CD14-positive monocyte (primary cell): ENCODE data around the gene ZMAT3. TPM values are rescaled to one million over a fixed set of nuclear protein-coding genes. Genes with fewer than 3 reads are reported as not detected.

ENCODE experiments used
- DNase-seq, 3 donors: peaks; one replicate each; pipeline ENCODE4 v3.0.0-alpha.2; 2011 to 2022
- H2AFZ ChIP-seq: 2 replicates; pipeline ENCODE4 v1.6.0; 2012; ENCODE audit warnings: mild to moderate bottlenecking, low read depth, low read length, inconsistent platforms; ENCODE audit not compliant: insufficient read depth, poor library complexity, severe bottlenecking
- H3K27ac ChIP-seq, 2 donors: 1 replicate in 1 of 2; 2 replicates in 1 of 2; pipeline ENCODE4 v1.5.1; 2012 to 2013; ENCODE audit warnings: low read length in 2 of 2, control low read depth in 1 of 2, inconsistent platforms in 1 of 2, low read depth in 1 of 2, mild to moderate bottlenecking in 1 of 2
- H3K27me3 ChIP-seq, 2 donors: one replicate each; pipeline versions ENCODE4 v1.6.0 to v1.6.1; 2011 to 2013; ENCODE audit warnings: low read length in 2 of 2; ENCODE audit not compliant: control insufficient read depth in 2 of 2, insufficient read depth in 2 of 2
- H3K36me3 ChIP-seq, 2 donors: replicated peaks in 1 of 2; 1 replicate in 1 of 2; 2 replicates in 1 of 2; pipeline versions ENCODE4 v1.5.1 to v1.6.1; 2012 to 2013; ENCODE audit warnings: low read length in 2 of 2, control low read depth in 1 of 2, inconsistent platforms in 1 of 2, mild to moderate bottlenecking in 1 of 2; ENCODE audit not compliant: insufficient read depth in 2 of 2, control insufficient read depth in 1 of 2
- H3K4me1 ChIP-seq, 2 donors: 1 replicate in 1 of 2; 2 replicates in 1 of 2; pipeline versions ENCODE4 v1.5.1 to v1.6.1; 2012 to 2013; ENCODE audit warnings: low read length in 2 of 2, control low read depth in 1 of 2, inconsistent platforms in 1 of 2, mild to moderate bottlenecking in 1 of 2, moderate library complexity in 1 of 2; ENCODE audit not compliant: insufficient read depth in 2 of 2, control insufficient read depth in 1 of 2
- H3K4me2 ChIP-seq: replicated peaks from 2 replicates; pipeline ENCODE3; 2012; ENCODE audit warnings: low read length, moderate library complexity, mild to moderate bottlenecking; ENCODE audit not compliant: poor library complexity, severe bottlenecking; ENCODE audit errors: extremely low read depth
- H3K4me3 ChIP-seq, 3 experiments: fragments of 200-600 bp in 1 of 3; sonication (generic) in 1 of 3; replicated peaks in 1 of 3; 1 replicate in 2 of 3; 2 replicates in 1 of 3; pipeline ENCODE4 v1.5.1; 2011 to 2013; ENCODE audit warnings: low read length in 3 of 3, mild to moderate bottlenecking in 3 of 3, control low read depth in 2 of 3, low read depth in 2 of 3, inconsistent platforms in 1 of 3, moderate library complexity in 1 of 3
- H3K79me2 ChIP-seq: 2 replicates; pipeline ENCODE4 v1.6.0; 2012; ENCODE audit warnings: mild to moderate bottlenecking, control low read depth, inconsistent platforms, low read length, moderate library complexity; ENCODE audit not compliant: insufficient read depth
- H3K9ac ChIP-seq: 2 replicates; pipeline ENCODE4 v1.6.0; 2017; ENCODE audit warnings: low read length, mild to moderate bottlenecking; ENCODE audit not compliant: insufficient read depth, poor library complexity, severe bottlenecking
- H3K9me3 ChIP-seq, 2 donors: replicated peaks in 1 of 2; 1 replicate in 1 of 2; 2 replicates in 1 of 2; pipeline versions ENCODE4 v1.5.1 to v1.6.1; 2012 to 2013; ENCODE audit warnings: low read length in 2 of 2, control low read depth in 1 of 2; ENCODE audit not compliant: control insufficient read depth in 1 of 2, insufficient read depth in 1 of 2
- H4K20me1 ChIP-seq: 2 replicates; pipeline ENCODE4 v1.6.0; 2012; ENCODE audit warnings: mild to moderate bottlenecking, low read length, control low read depth, moderate library complexity; ENCODE audit not compliant: insufficient read depth
- H3K27ac Mint-ChIP-seq, 7 donors: one replicate each; pipeline ENCODE4 v1.8.0; 2020; ENCODE audit warnings: mild to moderate bottlenecking in 7 of 7, mixed read lengths in 7 of 7, moderate library complexity in 6 of 7, inconsistent platforms in 2 of 7
- H3K27me3 Mint-ChIP-seq, 3 donors: one replicate each; pipeline ENCODE4 v1.8.0; 2021 to 2022; ENCODE audit warnings: low read depth in 3 of 3, mild to moderate bottlenecking in 3 of 3, mixed read lengths in 3 of 3, moderate library complexity in 3 of 3, inconsistent platforms in 1 of 3
- H3K36me3 Mint-ChIP-seq, 2 donors: one replicate each; pipeline ENCODE4 v1.8.0; 2020; ENCODE audit warnings: mixed read lengths in 2 of 2, inconsistent platforms in 1 of 2, mild to moderate bottlenecking in 1 of 2
- H3K4me1 Mint-ChIP-seq: one replicate; pipeline ENCODE4 v1.8.0; 2020; ENCODE audit warnings: mild to moderate bottlenecking, mixed read lengths
- H3K4me3 Mint-ChIP-seq, 2 donors: one replicate each; pipeline ENCODE4 v1.8.0; 2020; ENCODE audit warnings: mild to moderate bottlenecking in 2 of 2, mixed read lengths in 2 of 2, moderate library complexity in 1 of 2
- H3K9me3 Mint-ChIP-seq, 7 donors: one replicate each; pipeline ENCODE4 v1.8.0; 2020 to 2022; ENCODE audit warnings: mixed read lengths in 7 of 7, mild to moderate bottlenecking in 6 of 7, moderate library complexity in 6 of 7, inconsistent platforms in 2 of 7
- WGBS: methylation state at CpG from one replicate; pipeline ENCODE4 v1.1.5; 2013; ENCODE audit warnings: missing lambda C conversion rate; ENCODE audit not compliant: insufficient coverage; 5-methylcytosine and 5-hydroxymethylcytosine counted together
- intact Hi-C, 2 donors: fragments of 100-400 bp; cut with micrococcal nuclease; formaldehyde crosslinking; loops; one replicate each; pipeline versions ENCODE4 v1.15.0 to v1.15.1; 2023
- polyA plus RNA-seq, 3 donors: library from polyadenylated mRNA; depleted of rRNA in 1 of 3; unstranded in 2 of 3; stranded (reverse) in 1 of 3; fragments of 300-500 nt in 2 of 3; fragments of >200 nt in 1 of 3; fragmentation: Illumina TruSeq in 2 of 3; gene quantifications; 1 replicate in 2 of 3; 2 replicates in 1 of 3; pipeline ENCODE4 v1.2.3, GENCODE V29; 2012 to 2021
- TF ChIP-seq, protein P1 (sequence below): fragments of 200-600 bp; IDR thresholded peaks from one replicate; pipeline ENCODE4 v1.8.0; 2022; ENCODE audit warnings: antibody characterized with exemption, mild to moderate bottlenecking

Gene ZMAT3
- polyA plus RNA-seq, 3 donors: 3.9 to 9.9 (median 7.9) TPM

DNA sequence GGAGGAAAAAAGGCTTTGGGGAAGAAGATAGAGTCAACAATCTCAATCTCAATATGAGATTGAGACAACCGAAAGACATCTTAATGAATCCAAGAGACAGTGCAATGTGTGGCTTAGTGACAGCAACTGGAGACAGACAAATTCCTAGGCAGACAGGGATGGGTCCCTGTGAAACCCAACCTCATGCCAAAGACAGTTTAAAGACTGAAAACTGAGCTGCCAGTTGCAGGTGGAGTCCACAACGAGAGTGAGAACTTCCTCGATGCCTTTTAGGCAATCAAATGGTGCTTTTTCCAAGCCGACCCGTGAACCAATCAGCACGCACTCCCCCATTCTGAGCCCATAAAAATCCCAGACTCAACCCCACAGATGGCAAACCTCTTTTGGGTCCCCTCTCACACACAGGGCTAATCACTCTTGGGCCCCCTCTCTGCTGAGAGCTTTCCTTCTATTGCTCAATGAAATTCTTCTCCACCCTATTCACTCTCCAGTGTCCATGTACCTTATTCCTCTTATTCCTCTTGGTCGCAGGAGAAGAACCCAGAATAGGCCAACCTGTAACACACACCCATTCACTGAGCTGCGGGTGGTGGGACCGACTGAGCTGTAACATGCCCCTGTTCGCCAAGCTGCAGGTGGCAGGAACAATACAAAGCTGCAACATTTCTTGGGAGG, 34.8 kb downstream of the ZMAT3 start:
- Mint-ChIP-seq H3K27me3 (no peaks in the 10 kb centered on the region), H3K36me3 (peaks cover 11 to 19% of the 10 kb centered on the region in 2 donors), H3K27ac (no peak overlapping the region), H3K9me3 (peaks cover 7 to 25% (median 13%) of the 10 kb centered on the region in 7 donors), H3K4me3 (no peak overlapping the region), H3K4me1 (peaks cover 15% of the 10 kb centered on the region)
- H3K9me3 ChIP-seq: peaks cover 0 to 9% of the 10 kb centered on the region in 2 donors
- H3K27me3 ChIP-seq: no peaks in the 10 kb centered on the region
- no peaks in the 10 kb centered on the region for H3K79me2 ChIP-seq
- WGBS: 98% methylated on average over 10 of the region's 10 CpGs
- no peak overlapping the region for H3K9ac ChIP-seq
- H3K4me1 ChIP-seq: no peaks in the 10 kb centered on the region
- intact Hi-C loops: no loop called here
- H3K27ac ChIP-seq: no peak overlapping the region
- TF ChIP-seq, protein P1, sequence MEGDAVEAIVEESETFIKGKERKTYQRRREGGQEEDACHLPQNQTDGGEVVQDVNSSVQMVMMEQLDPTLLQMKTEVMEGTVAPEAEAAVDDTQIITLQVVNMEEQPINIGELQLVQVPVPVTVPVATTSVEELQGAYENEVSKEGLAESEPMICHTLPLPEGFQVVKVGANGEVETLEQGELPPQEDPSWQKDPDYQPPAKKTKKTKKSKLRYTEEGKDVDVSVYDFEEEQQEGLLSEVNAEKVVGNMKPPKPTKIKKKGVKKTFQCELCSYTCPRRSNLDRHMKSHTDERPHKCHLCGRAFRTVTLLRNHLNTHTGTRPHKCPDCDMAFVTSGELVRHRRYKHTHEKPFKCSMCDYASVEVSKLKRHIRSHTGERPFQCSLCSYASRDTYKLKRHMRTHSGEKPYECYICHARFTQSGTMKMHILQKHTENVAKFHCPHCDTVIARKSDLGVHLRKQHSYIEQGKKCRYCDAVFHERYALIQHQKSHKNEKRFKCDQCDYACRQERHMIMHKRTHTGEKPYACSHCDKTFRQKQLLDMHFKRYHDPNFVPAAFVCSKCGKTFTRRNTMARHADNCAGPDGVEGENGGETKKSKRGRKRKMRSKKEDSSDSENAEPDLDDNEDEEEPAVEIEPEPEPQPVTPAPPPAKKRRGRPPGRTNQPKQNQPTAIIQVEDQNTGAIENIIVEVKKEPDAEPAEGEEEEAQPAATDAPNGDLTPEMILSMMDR: no peak
- no peak overlapping the region for H3K4me3 ChIP-seq
- no peak overlapping the region for H2AFZ ChIP-seq
- DNase-seq: no peak
- H4K20me1 ChIP-seq: no peaks in the 10 kb centered on the region
- H3K36me3 ChIP-seq: peaks cover 0 to 5% of the 10 kb centered on the region in 2 donors
- H3K4me2 ChIP-seq: no peak overlapping the region

GRCh38 chr3:179036226-179036625, 35.4 kb downstream of the ZMAT3 start:
- no peaks in the 10 kb centered on the region for H3K27me3 Mint-ChIP-seq
- Histone ChIP-seq H2AFZ (no peak overlapping the region), H3K4me1 (no peaks in the 10 kb centered on the region), H3K4me2 (no peak overlapping the region), H4K20me1 (no peaks in the 10 kb centered on the region), H3K4me3 (no peak overlapping the region), H3K36me3 (peaks cover 0 to 5% of the 10 kb centered on the region in 2 donors), H3K27ac (no peak overlapping the region), H3K79me2 (no peaks in the 10 kb centered on the region), H3K27me3 (no peaks in the 10 kb centered on the region), H3K9me3 (peaks cover 0 to 9% of the 10 kb centered on the region in 2 donors), H3K9ac (no peak overlapping the region)
- WGBS: 100% methylated on average over 1 of the region's 2 CpGs
- TF ChIP-seq, protein P1: no peak
- no peak for DNase-seq
- H3K36me3 Mint-ChIP-seq: peaks cover 11 to 19% of the 10 kb centered on the region in 2 donors
- H3K4me1 Mint-ChIP-seq: peaks cover 12% of the 10 kb centered on the region
- peaks cover 7 to 22% (median 13%) of the 10 kb centered on the region in 7 donors for H3K9me3 Mint-ChIP-seq
- H3K4me3 Mint-ChIP-seq: no peak overlapping the region
- intact Hi-C loops: no loop called here
- H3K27ac Mint-ChIP-seq: no peak overlapping the region
